Naive thymus-derived CD8-positive, alpha-beta T cell (primary cell): ENCODE data around the gene UGT2B7. TPM values are rescaled to one million over a fixed set of nuclear protein-coding genes. Genes with fewer than 3 reads are reported as not detected.

ENCODE experiments used
- ATAC-seq, 2 donors: fragments of 150-1000 bp; cut with Tn5 transposase in 1 of 2; sonication (Bioruptor Pico), chemical (Tn5 transposase) in 1 of 2; 1 replicate in 1 of 2; 2 replicates in 1 of 2; pipeline ENCODE4 v1.10.0; 2021; ENCODE audit warnings: mild to moderate bottlenecking in 2 of 2, moderate library complexity in 2 of 2
- POLR2A ChIA-PET: fragments of 350-600 bp; sonication (Branson Sonifier 250); formaldehyde crosslinking; loops from one replicate; lab custom pipeline; 2021; ENCODE audit warnings: antibody characterized with exemption; lab: Charles Lee
- DNase-seq, 10 donors: peaks; one replicate each; pipeline versions ENCODE4 v3.0.0 to v3.0.0-alpha.2; 2020 to 2022
- H3K27ac Mint-ChIP-seq, 10 donors: one replicate each; pipeline ENCODE4 v1.8.0; 2020 to 2022; ENCODE audit warnings: mild to moderate bottlenecking in 10 of 10, mixed read lengths in 10 of 10, moderate library complexity in 4 of 10, inconsistent platforms in 1 of 10
- H3K27me3 Mint-ChIP-seq, 5 donors: one replicate each; pipeline ENCODE4 v1.8.0; 2021 to 2022; ENCODE audit warnings: mixed read lengths in 5 of 5
- H3K36me3 Mint-ChIP-seq, 3 donors: one replicate each; pipeline ENCODE4 v1.8.0; 2020 to 2022; ENCODE audit warnings: mixed read lengths in 3 of 3, mild to moderate bottlenecking in 2 of 3, inconsistent platforms in 1 of 3
- H3K4me1 Mint-ChIP-seq, 4 donors: one replicate each; pipeline ENCODE4 v1.8.0; 2021 to 2022; ENCODE audit warnings: mixed read lengths in 4 of 4
- H3K4me3 Mint-ChIP-seq, 10 donors: one replicate each; pipeline ENCODE4 v1.8.0; 2020 to 2022; ENCODE audit warnings: mild to moderate bottlenecking in 10 of 10, mixed read lengths in 10 of 10, moderate library complexity in 6 of 10, inconsistent platforms in 1 of 10
- H3K9me3 Mint-ChIP-seq, 9 donors: one replicate each; pipeline ENCODE4 v1.8.0; 2020 to 2022; ENCODE audit warnings: mixed read lengths in 9 of 9, mild to moderate bottlenecking in 3 of 9, inconsistent platforms in 1 of 9, moderate library complexity in 1 of 9
- polyA plus RNA-seq, 3 donors: library from polyadenylated mRNA; unstranded; fragments of 300-500 nt; fragmentation: Illumina TruSeq; gene quantifications; one replicate each; pipeline ENCODE4 v1.2.3, GENCODE V29; 2021
- total RNA-seq, 8 experiments: library from RNA in 2 of 8; stranded (reverse) in 2 of 8; gene quantifications; one replicate each; pipeline ENCODE4 v1.2.3 and lab custom pipeline; 2021 to 2026

UGT2B7 gene
- total and polyA plus RNA-seq, 5 experiments from 2014 or later: not detected

DNA sequence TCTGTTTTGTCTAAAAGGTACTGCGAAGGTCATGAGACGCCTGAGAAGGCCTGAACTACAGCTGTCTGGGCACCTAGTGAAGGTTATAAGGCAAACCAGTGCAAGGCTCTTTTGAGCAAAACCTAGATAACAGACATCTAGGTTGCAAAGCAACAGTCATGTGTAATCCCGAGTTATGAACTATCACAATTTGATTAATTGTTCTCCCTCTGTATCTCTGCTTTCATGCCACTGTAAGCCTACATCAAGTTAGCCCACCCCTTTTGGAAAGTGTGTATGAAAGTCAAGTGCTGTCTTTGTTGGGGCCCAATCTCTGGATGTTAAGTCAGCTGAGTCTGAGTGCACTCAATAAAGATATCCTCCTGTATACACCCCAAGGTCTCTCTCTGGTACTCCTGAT, 31.9 kb upstream of the UGT2B7 start:
- Mint-ChIP-seq H3K36me3 (no peaks in the 10 kb centered on the region), H3K9me3 (peaks cover 0 to 3% (median 0%) of the 10 kb centered on the region in 9 donors), H3K27me3 (no peaks in the 10 kb centered on the region), H3K4me3 (no peak overlapping the region), H3K4me1 (no peaks in the 10 kb centered on the region), H3K27ac (no peak overlapping the region)
- ATAC-seq (no peak), DNase-seq (no peak)
- POLR2A ChIA-PET: no interaction called here

DNA sequence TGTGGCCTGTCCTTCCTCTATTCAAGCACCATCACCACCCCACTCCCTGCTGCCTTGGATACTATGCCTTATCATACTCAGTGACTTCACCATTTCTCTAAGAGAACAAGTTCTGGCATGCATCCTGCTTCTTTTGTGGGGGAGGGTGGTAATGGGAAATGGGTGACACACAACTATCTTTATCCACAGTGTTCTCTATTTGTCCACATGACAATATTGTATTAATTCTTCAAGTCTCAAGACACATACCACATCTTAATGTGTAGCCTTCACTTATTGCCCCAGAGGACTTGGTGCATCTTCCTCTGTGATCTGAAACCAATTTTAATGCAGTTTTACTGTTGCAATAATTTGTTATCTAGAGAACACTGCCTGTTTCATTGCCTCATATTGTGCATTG, 29.3 kb upstream of the UGT2B7 start:
- Mint-ChIP-seq H3K27me3 (no peaks in the 10 kb centered on the region), H3K36me3 (no peaks in the 10 kb centered on the region), H3K4me1 (no peaks in the 10 kb centered on the region), H3K4me3 (no peak overlapping the region), H3K27ac (no peak overlapping the region), H3K9me3 (peaks cover 0 to 3% (median 0%) of the 10 kb centered on the region in 9 donors)
- POLR2A ChIA-PET: no interaction called here
- ATAC-seq (no peak), DNase-seq (no peak)

DNA sequence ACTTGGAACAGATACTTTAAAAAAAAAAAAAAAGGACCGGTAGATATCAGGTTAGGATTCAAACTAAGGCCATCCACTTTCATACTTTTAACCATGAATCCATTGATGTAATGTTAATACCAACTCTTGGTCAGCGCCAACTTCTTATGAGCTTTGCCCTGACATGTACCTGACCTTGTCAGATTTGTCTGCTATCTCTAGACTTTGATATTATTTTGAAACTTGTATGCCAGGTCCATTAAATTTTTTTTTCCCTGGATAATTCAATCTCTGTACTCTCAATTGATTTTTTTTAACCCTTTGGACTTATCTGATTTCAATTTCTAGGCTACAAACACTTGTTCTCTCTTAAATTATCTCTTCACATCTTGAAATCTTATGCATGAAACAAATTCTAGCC, 27.2 kb upstream of the UGT2B7 start:
- Mint-ChIP-seq H3K27ac (no peak overlapping the region), H3K4me3 (no peak overlapping the region), H3K27me3 (no peaks in the 10 kb centered on the region), H3K4me1 (no peaks in the 10 kb centered on the region), H3K36me3 (no peaks in the 10 kb centered on the region), H3K9me3 (no peaks in the 10 kb centered on the region)
- POLR2A ChIA-PET: no interaction called here
- no peak for DNase-seq
- ATAC-seq: no peak

DNA sequence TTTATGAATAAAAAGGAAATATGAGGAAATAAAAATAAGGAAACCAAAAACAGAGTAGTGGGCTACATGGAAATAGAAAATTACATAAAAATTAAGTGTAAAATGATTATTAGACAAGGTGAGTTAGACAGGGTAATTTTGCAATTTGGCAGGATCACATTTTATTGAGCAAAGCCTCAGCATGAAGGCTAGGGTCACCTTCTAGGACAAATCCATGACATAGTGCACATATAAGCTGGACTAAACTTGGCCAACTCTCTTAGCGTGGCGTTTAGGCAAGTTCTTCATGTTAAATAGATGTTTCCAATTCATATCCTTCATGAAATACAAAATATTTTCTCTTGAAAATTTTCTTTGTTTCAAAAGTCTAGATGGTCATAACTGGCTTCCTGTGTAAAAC, 25.7 kb upstream of the UGT2B7 start:
- Mint-ChIP-seq H3K27me3 (no peaks in the 10 kb centered on the region), H3K4me1 (no peaks in the 10 kb centered on the region), H3K4me3 (no peak overlapping the region), H3K27ac (no peak overlapping the region), H3K36me3 (no peaks in the 10 kb centered on the region), H3K9me3 (no peaks in the 10 kb centered on the region)
- POLR2A ChIA-PET: no interaction called here
- ATAC-seq (no peak), DNase-seq (no peak)

DNA sequence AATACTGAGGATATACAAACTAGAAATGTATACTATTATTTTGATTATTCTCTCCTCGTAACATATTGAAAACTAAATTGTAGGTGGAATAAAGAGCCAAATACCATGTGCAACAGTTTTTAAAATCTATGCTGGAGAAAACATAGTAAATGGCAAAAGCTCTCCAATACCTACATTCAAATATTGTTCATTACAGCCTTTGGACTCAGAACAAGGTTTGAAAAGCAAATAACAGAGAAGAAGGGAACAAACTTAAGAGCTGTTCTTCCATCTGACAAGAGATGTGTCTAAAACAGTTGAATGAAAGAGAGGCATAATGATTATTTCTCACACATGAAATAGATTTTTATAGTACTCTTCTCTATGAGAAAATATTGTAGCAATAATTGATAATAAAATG, 25.0 kb upstream of the UGT2B7 start:
- DNase-seq: no peak
- Mint-ChIP-seq H3K36me3 (no peaks in the 10 kb centered on the region), H3K27me3 (no peaks in the 10 kb centered on the region), H3K4me3 (no peak overlapping the region), H3K9me3 (no peaks in the 10 kb centered on the region), H3K27ac (no peak overlapping the region), H3K4me1 (no peaks in the 10 kb centered on the region)
- POLR2A ChIA-PET: no interaction called here
- ATAC-seq: no peak

DNA sequence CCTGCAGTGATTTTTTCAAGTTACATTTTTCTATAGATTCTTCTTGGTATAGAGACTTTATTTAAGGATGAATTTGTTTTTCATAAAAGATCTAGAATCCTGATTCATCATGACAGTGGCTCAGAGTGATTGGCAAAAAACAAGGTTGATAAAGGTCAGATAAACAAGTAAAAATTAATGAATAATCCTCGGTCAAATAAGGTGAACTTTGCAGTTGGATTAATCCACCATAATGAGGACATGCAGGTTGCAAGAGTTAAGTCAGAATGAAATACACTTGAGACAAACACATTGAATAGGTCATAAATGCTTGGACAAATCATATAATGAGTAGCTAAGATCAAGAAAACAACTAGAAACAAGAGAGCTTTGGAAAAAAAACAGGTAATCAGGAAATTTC, 22.9 kb upstream of the UGT2B7 start:
- H3K27ac Mint-ChIP-seq: no peak overlapping the region
- no peak for DNase-seq
- POLR2A ChIA-PET: no interaction called here
- ATAC-seq: no peak
- no peaks in the 10 kb centered on the region for H3K36me3 Mint-ChIP-seq
- H3K27me3 Mint-ChIP-seq: peaks cover 0 to under 1% (median 0%) of the 10 kb centered on the region in 5 donors
- H3K4me1 Mint-ChIP-seq: no peaks in the 10 kb centered on the region
- H3K4me3 Mint-ChIP-seq: no peak overlapping the region
- peaks cover 0 to 7% (median 0%) of the 10 kb centered on the region in 9 donors for H3K9me3 Mint-ChIP-seq

DNA sequence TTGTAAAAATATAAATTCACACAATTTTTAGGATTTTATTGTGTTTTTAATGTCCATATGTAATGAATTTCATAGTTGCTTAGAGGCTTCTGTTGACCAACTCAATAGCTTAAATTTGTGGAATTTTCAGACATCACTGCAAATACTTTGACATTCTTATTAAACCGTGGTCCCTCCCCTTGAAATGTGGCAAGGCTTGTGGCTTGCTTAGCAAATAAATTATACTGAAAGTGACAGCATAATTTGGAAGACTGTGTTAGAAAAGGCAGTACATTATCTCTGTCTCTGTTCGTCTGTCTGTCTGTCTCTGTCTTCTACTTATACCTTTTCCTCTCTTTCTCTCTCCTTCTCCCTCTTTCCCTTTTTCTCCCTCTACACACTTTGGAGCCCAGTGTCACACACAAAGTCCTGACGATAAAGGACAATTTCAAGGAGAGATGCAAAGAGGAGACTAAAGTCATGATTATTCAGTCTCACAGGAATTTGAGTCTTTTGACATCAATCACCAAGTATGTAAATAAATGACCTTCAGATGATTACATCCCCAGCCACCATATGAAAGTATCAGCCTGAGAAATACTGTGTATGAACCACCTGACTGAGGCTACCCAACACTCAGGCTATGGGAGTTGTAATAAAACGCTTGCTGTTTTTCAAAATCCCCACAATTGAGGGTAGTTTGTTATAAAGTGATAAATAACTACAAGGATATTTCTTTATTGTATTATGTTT, 21.0 kb upstream of the UGT2B7 start:
- POLR2A ChIA-PET: no interaction called here
- no peaks in the 10 kb centered on the region for H3K4me1 Mint-ChIP-seq
- H3K9me3 Mint-ChIP-seq: peaks cover 0 to 7% (median 0%) of the 10 kb centered on the region in 9 donors

DNA sequence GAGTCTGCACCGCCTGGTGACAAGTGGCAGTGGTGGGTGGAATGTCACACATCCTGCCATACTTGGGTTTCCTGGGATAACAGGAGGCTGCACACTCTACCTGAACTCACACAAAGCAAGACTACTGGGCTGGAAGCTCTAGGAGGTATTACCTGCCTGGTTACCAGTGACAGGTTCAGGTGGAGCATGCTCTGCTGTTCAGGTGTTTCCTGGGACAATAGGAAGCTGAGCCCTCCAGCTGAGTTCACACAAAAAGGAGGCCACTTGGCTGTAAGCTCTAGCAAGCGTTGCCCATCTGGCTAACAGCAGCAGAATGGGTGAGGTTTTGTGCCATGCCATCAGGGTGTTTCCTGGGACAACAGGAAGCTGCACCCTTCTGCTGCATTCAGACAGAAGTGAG, 17.4 kb upstream of the UGT2B7 start:
- Mint-ChIP-seq H3K36me3 (no peaks in the 10 kb centered on the region), H3K9me3 (peaks cover 0 to 7% (median 0%) of the 10 kb centered on the region in 9 donors), H3K4me3 (no peak overlapping the region), H3K27ac (no peak overlapping the region), H3K27me3 (peaks cover 0 to 1% (median 0%) of the 10 kb centered on the region in 5 donors), H3K4me1 (no peaks in the 10 kb centered on the region)
- POLR2A ChIA-PET: no interaction called here
- no peak for DNase-seq
- no peak for ATAC-seq

More for the DNA sequence above, 21.0 kb upstream of the UGT2B7 start:
- no peak overlapping the region for H3K4me3 Mint-ChIP-seq
- H3K27me3 Mint-ChIP-seq: peaks cover 0 to 1% (median 0%) of the 10 kb centered on the region in 5 donors
- DNase-seq (no peak), ATAC-seq (no peak)
- no peak overlapping the region for H3K27ac Mint-ChIP-seq
- no peaks in the 10 kb centered on the region for H3K36me3 Mint-ChIP-seq

DNA sequence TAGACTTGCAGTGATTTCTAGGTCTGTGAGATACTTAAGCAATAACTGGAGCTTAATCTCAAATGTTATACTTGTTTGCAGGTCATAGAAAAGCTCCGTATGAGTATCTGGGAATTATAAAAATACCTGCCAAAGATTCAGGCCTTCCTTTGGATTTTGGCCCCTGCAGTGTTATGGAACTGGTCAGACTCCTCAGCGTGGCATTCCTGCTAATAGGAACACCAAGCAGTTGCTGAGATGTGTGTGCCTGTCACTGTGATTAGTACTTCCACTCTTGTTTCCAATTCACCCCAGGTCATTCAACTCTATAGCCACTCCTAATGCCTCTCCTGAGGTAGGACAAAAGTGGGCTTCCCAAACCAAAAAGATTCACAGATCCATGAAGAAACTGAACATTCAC, 7.8 kb upstream of the UGT2B7 start:
- ATAC-seq: no peak
- Mint-ChIP-seq H3K4me1 (no peaks in the 10 kb centered on the region), H3K4me3 (no peak overlapping the region), H3K27ac (no peak overlapping the region), H3K36me3 (no peaks in the 10 kb centered on the region), H3K27me3 (peaks cover 0 to 6% (median 0%) of the 10 kb centered on the region in 5 donors), H3K9me3 (peaks cover 0 to 25% (median 11%) of the 10 kb centered on the region in 9 donors)
- POLR2A ChIA-PET: no interaction called here
- no peak for DNase-seq

DNA sequence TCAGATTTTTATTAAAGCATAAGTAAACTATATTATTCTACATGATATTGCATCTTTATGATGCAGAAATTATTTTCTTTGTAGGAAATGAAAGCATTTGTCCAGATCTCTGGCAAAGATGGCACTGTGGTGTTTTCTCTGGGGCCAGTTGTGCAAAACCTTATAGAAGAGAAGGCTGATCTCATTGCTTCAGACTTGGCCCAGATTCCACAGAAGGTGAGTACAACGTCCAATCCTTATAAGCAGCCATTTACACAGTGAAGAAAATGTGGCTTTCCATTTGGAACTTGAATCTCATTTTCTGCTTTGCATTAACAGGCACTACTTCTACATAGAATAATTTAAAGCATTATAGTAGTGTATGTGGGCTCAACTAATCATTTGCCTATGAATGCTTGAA, 6.9 kb upstream of the UGT2B7 start:
- no peak for ATAC-seq
- peaks cover 0 to 25% (median 10%) of the 10 kb centered on the region in 9 donors for H3K9me3 Mint-ChIP-seq

DNA sequence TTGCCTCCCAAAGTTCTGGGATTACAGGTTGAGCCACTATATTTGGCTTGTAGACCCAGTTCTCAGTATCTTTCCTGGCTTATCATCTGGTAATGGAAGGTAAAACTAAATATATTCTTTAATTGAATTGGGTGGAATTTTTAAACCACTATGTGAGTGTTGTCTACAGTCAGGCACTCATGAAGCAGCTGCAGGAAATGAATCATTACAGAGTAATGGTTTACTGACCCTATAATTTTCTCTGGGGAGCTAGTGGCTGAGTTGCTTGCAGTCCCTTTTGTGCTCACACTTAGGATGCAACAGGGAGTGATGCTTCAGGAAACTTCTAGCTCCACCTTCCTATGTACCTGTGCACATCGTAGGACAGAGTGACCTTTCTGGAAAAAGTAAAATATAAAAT, 4.1 kb upstream of the UGT2B7 start:
- DNase-seq (no peak), ATAC-seq (no peak)
- Mint-ChIP-seq H3K27ac (no peak overlapping the region), H3K36me3 (no peaks in the 10 kb centered on the region), H3K4me1 (no peaks in the 10 kb centered on the region), H3K9me3 (peaks cover 0 to 23% (median 6%) of the 10 kb centered on the region in 9 donors), H3K27me3 (peaks cover 0 to 6% (median 0%) of the 10 kb centered on the region in 5 donors), H3K4me3 (no peak overlapping the region)
- POLR2A ChIA-PET: no interaction called here

More for the DNA sequence above, 6.9 kb upstream of the UGT2B7 start:
- Mint-ChIP-seq H3K27ac (no peak overlapping the region), H3K36me3 (no peaks in the 10 kb centered on the region), H3K4me3 (no peak overlapping the region), H3K4me1 (no peaks in the 10 kb centered on the region), H3K27me3 (peaks cover 0 to 6% (median 0%) of the 10 kb centered on the region in 5 donors)
- POLR2A ChIA-PET: no interaction called here
- no peak for DNase-seq

DNA sequence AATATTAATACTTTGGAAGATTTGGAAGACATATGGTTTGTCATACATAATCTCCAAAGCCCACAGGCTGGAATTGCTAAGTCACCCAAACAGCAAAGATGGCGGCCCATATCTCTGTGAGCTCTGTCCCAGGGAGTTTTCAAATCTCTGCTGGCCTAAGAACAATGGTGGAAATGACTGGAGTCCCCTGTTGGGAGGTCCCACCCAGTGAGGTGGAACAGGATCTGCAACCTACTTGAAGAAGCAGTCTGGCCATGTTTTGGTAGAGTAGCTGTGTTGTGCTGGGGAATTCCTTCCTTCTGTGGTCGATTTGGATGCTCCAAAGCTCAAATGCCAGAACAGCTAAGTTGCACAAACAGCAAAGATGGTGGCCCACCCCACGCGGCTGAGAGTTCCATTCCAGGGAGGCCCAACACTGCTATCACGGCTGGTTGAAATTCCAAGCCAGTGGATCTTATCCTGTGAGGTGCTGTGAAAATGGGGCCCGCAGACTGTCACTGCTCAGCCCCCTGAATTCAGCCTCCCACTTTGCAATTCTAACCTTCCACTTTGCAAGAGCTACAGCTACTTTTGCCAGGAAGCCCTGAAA, 3.2 kb upstream of the UGT2B7 start:
- no peaks in the 10 kb centered on the region for H3K36me3 Mint-ChIP-seq
- H3K4me1 Mint-ChIP-seq: no peaks in the 10 kb centered on the region
- ATAC-seq: no peak
- peaks cover 0 to 6% (median 0%) of the 10 kb centered on the region in 5 donors for H3K27me3 Mint-ChIP-seq
- H3K9me3 Mint-ChIP-seq: peaks cover 0 to 14% (median 6%) of the 10 kb centered on the region in 9 donors
- POLR2A ChIA-PET: no interaction called here
- no peak overlapping the region for H3K27ac Mint-ChIP-seq
- peak in 1 of 10 donors; percentile 58 for DNase-seq
- H3K4me3 Mint-ChIP-seq: no peak overlapping the region

DNA sequence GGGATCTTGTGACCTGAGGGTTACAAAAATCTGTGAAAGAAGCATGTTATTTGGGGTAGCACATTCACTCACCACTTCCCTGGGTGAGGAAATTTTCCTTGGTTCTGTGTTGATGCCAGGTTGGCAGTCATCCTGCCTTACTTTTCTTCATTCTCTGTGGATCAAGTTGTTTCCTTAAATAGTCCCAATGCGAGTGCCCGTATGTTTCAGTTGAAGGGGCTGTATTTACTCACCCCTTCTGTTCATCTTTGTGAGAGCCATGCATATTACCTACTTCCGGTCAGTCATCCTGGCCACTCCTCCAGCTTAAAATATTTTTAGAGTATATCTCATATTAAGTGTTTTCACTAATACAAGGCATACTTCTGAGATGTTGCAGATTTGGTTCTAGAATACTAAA, 2.6 kb upstream of the UGT2B7 start:
- no peaks in the 10 kb centered on the region for H3K4me1 Mint-ChIP-seq

More for the DNA sequence above, 2.6 kb upstream of the UGT2B7 start:
- Mint-ChIP-seq H3K9me3 (peaks cover 0 to 9% (median 4%) of the 10 kb centered on the region in 9 donors), H3K4me3 (no peak overlapping the region), H3K36me3 (no peaks in the 10 kb centered on the region), H3K27ac (no peak overlapping the region), H3K27me3 (peaks cover 0 to 4% (median 0%) of the 10 kb centered on the region in 5 donors)
- no peak for ATAC-seq
- DNase-seq: no peak
- POLR2A ChIA-PET: no interaction called here
